GM10248 (cell line): ENCODE data around the gene KIF16B.

Experiments used
- CTCF ChIA-PET: fragments of 300-600 bp; sonication (Branson Sonifier 250); formaldehyde crosslinking; extraction: SDS; loops from one replicate; lab custom pipeline; 2021; ENCODE audit warnings: antibody characterized with exemption; lab: Yijun Ruan, JAX
- POLR2A ChIA-PET: fragments of 350-650 bp; sonication (Branson Sonifier 250); formaldehyde crosslinking; extraction: SDS; loops from one replicate; lab custom pipeline; 2020; ENCODE audit warnings: antibody characterized with exemption; lab: Yijun Ruan, JAX
- DNase-seq: peaks from one replicate; pipeline ENCODE4 v3.0.0; 2012; ENCODE audit errors: extremely low spot score
- TF ChIP-seq, protein P1 (sequence below): IDR thresholded peaks from 2 replicates; pipeline ENCODE4 v1.5.1; 2012; ENCODE audit warnings: mild to moderate bottlenecking, low read depth; ENCODE audit errors: extremely low read depth, missing control alignments, control extremely low read depth

KIF16B gene

DNA sequence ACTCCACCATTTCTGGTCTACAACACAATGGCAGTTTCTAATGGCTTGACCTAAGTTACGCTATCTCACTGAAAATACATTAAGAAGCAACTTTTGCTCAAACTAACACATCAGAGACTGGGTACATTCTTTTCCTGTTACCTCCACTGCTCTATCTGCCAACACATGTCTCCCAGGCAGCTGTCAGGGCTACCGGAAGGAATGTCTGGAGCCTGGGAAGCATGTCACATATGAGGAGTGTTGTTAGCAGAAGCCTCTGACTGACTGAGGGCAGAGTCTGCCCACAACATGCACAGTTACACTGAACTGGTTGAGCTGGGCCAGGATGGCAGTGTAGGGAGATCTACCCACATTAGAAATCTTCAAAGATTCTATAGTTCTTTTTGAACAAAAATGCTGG is 264.5 kb downstream of the KIF16B start:
- CTCF ChIA-PET = no interaction called here
- TF ChIP-seq, protein P1, sequence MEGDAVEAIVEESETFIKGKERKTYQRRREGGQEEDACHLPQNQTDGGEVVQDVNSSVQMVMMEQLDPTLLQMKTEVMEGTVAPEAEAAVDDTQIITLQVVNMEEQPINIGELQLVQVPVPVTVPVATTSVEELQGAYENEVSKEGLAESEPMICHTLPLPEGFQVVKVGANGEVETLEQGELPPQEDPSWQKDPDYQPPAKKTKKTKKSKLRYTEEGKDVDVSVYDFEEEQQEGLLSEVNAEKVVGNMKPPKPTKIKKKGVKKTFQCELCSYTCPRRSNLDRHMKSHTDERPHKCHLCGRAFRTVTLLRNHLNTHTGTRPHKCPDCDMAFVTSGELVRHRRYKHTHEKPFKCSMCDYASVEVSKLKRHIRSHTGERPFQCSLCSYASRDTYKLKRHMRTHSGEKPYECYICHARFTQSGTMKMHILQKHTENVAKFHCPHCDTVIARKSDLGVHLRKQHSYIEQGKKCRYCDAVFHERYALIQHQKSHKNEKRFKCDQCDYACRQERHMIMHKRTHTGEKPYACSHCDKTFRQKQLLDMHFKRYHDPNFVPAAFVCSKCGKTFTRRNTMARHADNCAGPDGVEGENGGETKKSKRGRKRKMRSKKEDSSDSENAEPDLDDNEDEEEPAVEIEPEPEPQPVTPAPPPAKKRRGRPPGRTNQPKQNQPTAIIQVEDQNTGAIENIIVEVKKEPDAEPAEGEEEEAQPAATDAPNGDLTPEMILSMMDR = no peak
- DNase-seq = no peak
- POLR2A ChIA-PET = no interaction called here

DNA sequence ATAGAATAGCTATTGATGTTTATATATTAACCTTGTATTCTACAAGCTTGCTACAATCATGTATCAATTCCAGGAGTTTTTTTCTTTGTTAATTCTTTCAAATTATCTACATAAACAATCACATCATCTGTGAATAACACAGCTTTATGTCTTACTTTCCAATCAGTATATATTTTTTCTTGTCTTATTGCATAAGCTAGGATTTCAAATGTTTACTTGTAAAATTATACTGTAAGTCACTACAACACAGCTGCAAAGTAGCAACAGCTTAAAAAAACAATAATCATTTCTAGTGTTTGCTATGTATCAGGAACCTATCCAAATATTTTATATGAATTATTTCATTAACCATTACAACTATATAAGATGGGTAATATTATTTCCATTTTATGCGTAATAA is 270.4 kb downstream of the KIF16B start:
- POLR2A ChIA-PET = no interaction called here
- DNase-seq = no peak
- CTCF ChIA-PET = no interaction called here
- TF ChIP-seq, protein P1 = no peak

DNA sequence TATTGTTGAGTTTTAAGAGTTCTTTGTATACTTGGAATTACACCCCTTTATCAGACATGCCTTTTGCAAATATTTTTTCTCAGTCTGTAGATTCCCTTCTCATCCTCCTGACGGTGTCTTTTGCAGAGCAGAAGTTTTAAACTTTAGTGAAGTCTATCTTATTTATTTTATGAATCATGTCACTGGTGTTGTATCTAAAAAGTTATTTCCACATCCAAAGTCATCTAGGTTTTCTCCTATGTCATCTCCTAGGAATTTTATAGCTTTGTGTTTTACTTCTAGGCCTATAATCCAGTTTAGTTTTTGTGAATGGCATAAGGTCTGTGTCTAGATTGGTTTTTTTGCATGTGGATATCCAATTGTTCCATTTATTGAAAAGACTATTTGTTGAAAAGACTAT is 271.3 kb downstream of the KIF16B start:
- POLR2A ChIA-PET = no interaction called here
- CTCF ChIA-PET = no interaction called here
- TF ChIP-seq, protein P1 = no peak
- DNase-seq = no peak

DNA sequence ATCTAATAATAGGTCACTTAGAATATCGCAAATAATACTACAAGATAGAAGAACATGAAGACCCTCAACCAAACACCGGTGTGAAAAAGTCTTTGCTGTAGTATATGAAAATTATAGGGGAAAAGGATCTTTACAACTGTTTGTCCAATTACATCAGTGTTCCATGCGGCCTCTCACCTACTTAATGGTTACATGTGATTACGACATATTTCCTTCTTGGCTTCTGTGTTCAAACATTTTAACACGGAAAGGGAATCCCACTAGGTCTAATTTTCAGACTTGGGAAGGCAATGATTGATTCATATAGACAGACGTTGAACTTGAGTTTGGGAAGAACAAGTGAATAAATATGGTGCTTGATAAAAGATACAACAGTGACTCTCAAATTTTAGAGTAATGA is 273.4 kb downstream of the KIF16B start:
- no peak for DNase-seq
- ChIA-PET CTCF (no interaction called here), POLR2A (no interaction called here)
- TF ChIP-seq, protein P1 = no peak

DNA sequence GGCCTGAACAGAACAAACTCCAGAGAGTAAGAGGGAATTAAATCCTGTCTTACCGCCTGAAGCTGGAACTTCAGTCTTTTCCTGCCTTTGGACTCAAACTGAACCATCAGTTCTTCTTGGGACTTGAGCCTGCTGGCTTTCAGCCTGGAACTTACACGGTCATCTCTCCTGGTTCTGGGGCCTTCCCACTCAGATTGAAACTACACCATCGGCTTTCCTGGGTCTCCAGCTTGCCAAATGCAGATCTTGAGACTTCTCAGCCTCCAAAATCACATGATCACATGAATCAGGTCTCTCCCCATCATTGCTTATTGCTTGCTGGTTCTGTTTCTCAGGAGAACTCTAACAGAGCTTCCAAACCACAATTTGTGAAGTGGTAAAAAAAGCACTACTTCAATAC is 276.3 kb downstream of the KIF16B start:
- TF ChIP-seq, protein P1 = no peak
- ChIA-PET POLR2A (no interaction called here), CTCF (interaction anchor here (1.2 kb wide), 1 partner anchor 34 kb away, joined by 3 read pairs; no protein-coding TSS in a partner anchor)
- no peak for DNase-seq

DNA sequence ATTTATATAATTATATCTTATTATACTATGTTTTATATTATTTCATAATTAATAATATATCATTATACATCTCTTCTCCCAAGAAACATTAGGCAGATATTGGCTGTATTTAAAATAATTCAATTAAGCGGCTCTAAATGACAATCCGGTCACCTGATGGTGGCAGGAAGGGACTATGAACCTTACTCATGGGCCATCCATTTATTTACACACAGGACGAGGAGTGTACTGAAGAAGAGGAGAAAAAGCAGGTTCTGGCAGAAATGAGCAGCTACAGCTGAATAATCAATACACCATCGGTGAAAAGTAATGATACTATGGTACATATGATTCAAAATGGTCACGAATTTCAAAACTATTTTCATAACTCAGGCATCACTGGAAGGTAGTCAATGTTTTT is 277.7 kb downstream of the KIF16B start:
- POLR2A ChIA-PET = no interaction called here
- TF ChIP-seq, protein P1 = no peak
- CTCF ChIA-PET = interaction anchor here (0.9 to 1.6 kb wide), 2 partner anchors 16 to 27 kb away, joined by 3 to 6 read pairs; no protein-coding TSS in a partner anchor
- DNase-seq = no peak

DNA sequence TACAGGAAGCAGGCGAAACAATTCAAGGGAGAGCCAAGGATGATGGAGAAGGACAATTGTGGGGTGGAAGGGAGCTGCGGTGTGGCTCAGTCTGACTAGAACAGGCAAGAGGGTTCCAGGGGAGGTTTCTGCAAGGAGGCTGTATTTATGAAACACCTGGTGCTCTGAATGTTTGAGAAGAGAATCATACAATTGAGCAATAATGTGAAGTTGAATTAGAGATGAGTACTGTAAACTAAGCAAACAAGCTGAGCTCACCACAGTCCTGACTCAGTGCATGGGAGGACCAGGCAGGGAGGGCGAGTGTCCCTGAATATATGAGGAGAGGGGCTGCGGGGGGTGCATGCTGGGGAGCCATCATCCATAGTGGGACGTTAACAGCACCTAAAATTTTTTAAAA is 279.7 kb downstream of the KIF16B start:
- CTCF ChIA-PET = no interaction called here
- POLR2A ChIA-PET = no interaction called here
- TF ChIP-seq, protein P1 = no peak
- DNase-seq = no peak
